ACC112 (cell line): ENCODE measurements around the gene FRMD4A.

Experiments used
- H2AFZ ChIP-seq: fragments of 200-600 bp; sonication (generic); one replicate; pipeline ENCODE4 v1.6.0; 2017; ENCODE audit warnings: antibody characterized with exemption, low read length; ENCODE audit not compliant: unreplicated experiment
- H3K27ac ChIP-seq: fragments of 200-600 bp; sonication (generic); 2 replicates; pipeline ENCODE4 v1.5.1; 2014; ENCODE audit warnings: low read depth, mild to moderate bottlenecking, antibody characterized with exemption, low read length, moderate library complexity
- H3K27me3 ChIP-seq: fragments of 200-600 bp; sonication (generic); 2 replicates; pipeline ENCODE4 v1.6.1; 2014; ENCODE audit warnings: mild to moderate bottlenecking, antibody characterized with exemption, low read length, moderate library complexity, mixed read lengths; ENCODE audit not compliant: insufficient read depth
- H3K36me3 ChIP-seq: fragments of 200-600 bp; sonication (generic); 2 replicates; pipeline ENCODE4 v1.6.1; 2016; ENCODE audit warnings: mild to moderate bottlenecking, antibody characterized with exemption, low read length, moderate library complexity, mixed read lengths; ENCODE audit not compliant: insufficient read depth
- H3K4me1 ChIP-seq: fragments of 200-600 bp; sonication (generic); one replicate; pipeline ENCODE4 v1.6.1; 2016; ENCODE audit warnings: low read length, mixed read lengths; ENCODE audit not compliant: insufficient read depth, unreplicated experiment, control insufficient read depth
- H3K4me3 ChIP-seq: fragments of 200-600 bp; sonication (generic); 2 replicates; pipeline ENCODE4 v1.5.1; 2014; ENCODE audit warnings: mild to moderate bottlenecking, low read depth, low read length
- H3K79me2 ChIP-seq: fragments of 200-600 bp; sonication (generic); one replicate; pipeline ENCODE4 v1.6.0; 2016; ENCODE audit warnings: low read length; ENCODE audit not compliant: control insufficient read depth, unreplicated experiment, insufficient read depth

FRMD4A gene

GRCh38 chr10:13715100-13715499 lies 615.6 kb downstream of the FRMD4A start:
- no peaks in the 10 kb centered on the region for H3K79me2 ChIP-seq
- peak overlapping the region; percentile 88 for H3K27ac ChIP-seq
- H3K36me3 ChIP-seq, result no peaks in the 10 kb centered on the region
- H3K27me3 ChIP-seq, result no peaks in the 10 kb centered on the region
- no peak overlapping the region for H2AFZ ChIP-seq
- H3K4me1 ChIP-seq, result peaks cover 63% of the 10 kb centered on the region
- no peak overlapping the region for H3K4me3 ChIP-seq

DNA sequence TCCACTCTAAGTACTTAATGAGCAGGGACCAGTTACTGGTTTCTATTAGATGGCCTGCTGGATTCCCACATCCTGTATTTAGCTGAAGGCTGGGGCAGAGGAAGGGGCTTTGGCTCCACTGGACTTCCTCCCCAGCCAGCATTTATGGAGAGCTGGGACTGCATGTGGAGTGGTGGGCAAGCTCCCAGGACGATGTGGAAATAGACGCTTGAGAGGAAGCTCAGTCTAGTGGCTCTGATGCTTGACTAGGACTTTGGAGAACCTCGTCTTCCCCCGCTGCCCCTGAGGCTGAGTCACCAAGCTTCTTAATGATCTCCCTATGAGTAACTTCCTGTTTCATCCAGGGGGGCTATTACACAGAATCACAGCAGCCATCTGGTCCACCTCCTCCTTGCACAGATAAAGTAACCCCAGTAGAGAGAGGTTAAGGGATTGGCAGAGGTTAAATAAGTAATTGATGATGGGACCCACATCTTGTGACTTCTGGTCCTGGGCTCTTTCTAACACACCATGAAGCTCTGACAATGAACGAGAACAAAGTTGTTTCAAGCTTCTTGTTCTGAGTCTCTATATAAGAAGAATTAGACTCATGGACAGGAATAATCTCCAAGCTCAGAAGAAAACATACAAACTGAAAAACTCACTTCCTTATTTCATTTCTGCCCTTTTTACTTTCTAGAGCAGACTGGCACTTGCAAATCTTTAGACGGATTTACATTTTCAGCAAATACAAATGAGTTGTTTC lies 617.7 kb downstream of the FRMD4A start:
- no peaks in the 10 kb centered on the region for H3K79me2 ChIP-seq
- H3K4me3 ChIP-seq, result peak overlapping the region; percentile 6; the same call in 1 of the 2 replicates
- peaks cover 57% of the 10 kb centered on the region for H3K4me1 ChIP-seq
- H3K27ac ChIP-seq, result peak overlapping the region; percentile 87
- H2AFZ ChIP-seq, result peak overlapping the region; percentile 17
- no peaks in the 10 kb centered on the region for H3K27me3 ChIP-seq
- no peaks in the 10 kb centered on the region for H3K36me3 ChIP-seq

GRCh38 chr10:13712476-13712836 lies 618.3 kb downstream of the FRMD4A start:
- Histone ChIP-seq H3K4me3 (no peak overlapping the region), H3K4me1 (peaks cover 55% of the 10 kb centered on the region), H3K27ac (peak overlapping the region; percentile 87), H2AFZ (no peak overlapping the region), H3K36me3 (no peaks in the 10 kb centered on the region), H3K79me2 (no peaks in the 10 kb centered on the region), H3K27me3 (no peaks in the 10 kb centered on the region)

GRCh38 chr10:13711291-13711690 lies 619.4 kb downstream of the FRMD4A start:
- no peak overlapping the region for H3K4me3 ChIP-seq
- no peaks in the 10 kb centered on the region for H3K27me3 ChIP-seq
- H3K36me3 ChIP-seq, result no peaks in the 10 kb centered on the region
- peaks cover 47% of the 10 kb centered on the region for H3K4me1 ChIP-seq
- no peak overlapping the region for H2AFZ ChIP-seq
- no peak overlapping the region for H3K27ac ChIP-seq
- peaks cover 10% of the 10 kb centered on the region for H3K79me2 ChIP-seq

- Histone ChIP-seq H3K4me3 (no peak overlapping the region), H2AFZ (no peak overlapping the region), H3K4me1 (peaks cover 45% of the 10 kb centered on the region)
Measured at GRCh38 chr10:13709931-13710650, 620.6 kb downstream of the FRMD4A start.

GRCh38 chr10:13708256-13708990 lies 622.3 kb downstream of the FRMD4A start:
- no peaks in the 10 kb centered on the region for H3K36me3 ChIP-seq
- H3K4me1 ChIP-seq, result peaks cover 51% of the 10 kb centered on the region
- H2AFZ ChIP-seq, result no peak overlapping the region
- H3K27ac ChIP-seq, result peak overlapping the region; percentile 4
- H3K79me2 ChIP-seq, result peaks cover 21% of the 10 kb centered on the region
- H3K4me3 ChIP-seq, result peak overlapping the region; percentile 83
- H3K27me3 ChIP-seq, result no peaks in the 10 kb centered on the region

More at GRCh38 chr10:13709931-13710650, 620.6 kb downstream of the FRMD4A start:
- no peaks in the 10 kb centered on the region for H3K36me3 ChIP-seq
- no peak overlapping the region for H3K27ac ChIP-seq
- no peaks in the 10 kb centered on the region for H3K27me3 ChIP-seq
- peaks cover 18% of the 10 kb centered on the region for H3K79me2 ChIP-seq

DNA sequence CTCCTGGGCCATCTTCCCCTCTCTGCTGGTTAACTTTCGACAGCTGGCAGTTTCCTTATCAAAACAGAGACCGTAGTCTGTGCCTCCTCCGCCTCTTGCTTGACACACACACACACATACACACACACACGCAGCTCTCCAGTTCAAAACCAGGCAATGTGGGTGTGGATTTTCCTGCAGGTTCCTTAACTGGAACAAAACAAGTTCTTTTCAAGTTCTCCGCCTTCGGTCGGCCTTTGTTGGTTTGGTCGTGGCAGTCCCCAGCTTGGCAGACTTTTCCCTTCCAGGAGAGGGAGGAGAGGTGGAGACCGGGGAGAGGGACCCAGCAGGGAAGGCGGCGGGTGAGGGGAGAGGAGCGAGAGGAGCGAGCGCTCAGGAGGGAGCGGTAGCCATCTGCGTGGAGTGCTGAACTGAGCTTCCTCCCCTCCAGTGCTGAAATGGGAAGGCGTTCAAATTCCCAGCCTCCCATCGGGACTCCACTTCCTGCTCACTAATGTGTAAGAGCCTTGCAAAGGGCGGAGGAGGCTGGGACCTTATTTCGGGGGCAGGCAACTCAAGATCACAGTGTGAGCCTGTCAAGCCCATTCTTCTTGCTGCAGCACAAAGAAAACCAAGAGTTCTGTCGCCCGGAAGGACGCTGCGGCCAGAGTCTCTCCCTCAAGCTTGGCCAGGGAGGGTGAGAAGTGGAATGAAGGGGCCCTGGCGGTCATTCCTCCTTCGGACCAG lies 623.4 kb downstream of the FRMD4A start:
- no peaks in the 10 kb centered on the region for H3K36me3 ChIP-seq
- H3K4me1 ChIP-seq, result peaks cover 44% of the 10 kb centered on the region
- H3K4me3 ChIP-seq, result peak overlapping the region; percentile 83
- H2AFZ ChIP-seq, result peak overlapping the region; percentile 43
- peak overlapping the region; percentile 4 for H3K27ac ChIP-seq
- no peaks in the 10 kb centered on the region for H3K27me3 ChIP-seq
- H3K79me2 ChIP-seq, result peaks cover 21% of the 10 kb centered on the region

DNA sequence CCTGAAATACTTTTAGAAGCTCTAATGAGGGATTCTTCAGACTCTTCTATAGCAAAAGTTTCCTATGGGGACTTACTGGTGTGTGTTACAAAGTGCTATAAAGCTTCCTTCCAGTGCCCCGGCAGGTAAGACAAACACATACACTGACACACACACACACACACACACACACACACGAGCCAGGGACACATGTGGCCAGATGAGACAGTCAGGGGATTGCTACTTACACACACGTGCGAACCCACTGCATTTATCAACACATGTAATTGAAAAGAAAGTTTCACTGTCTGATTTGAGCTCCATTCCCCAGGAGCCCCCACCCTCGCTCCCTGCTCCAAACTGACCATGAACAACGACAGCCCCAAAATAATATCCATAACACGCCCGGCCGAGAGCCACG lies 624.1 kb downstream of the FRMD4A start:
- H3K4me3 ChIP-seq, result peak overlapping the region; percentile 83
- H3K4me1 ChIP-seq, result peaks cover 44% of the 10 kb centered on the region
- peaks cover 21% of the 10 kb centered on the region for H3K79me2 ChIP-seq
- H2AFZ ChIP-seq, result no peak overlapping the region
- H3K36me3 ChIP-seq, result no peaks in the 10 kb centered on the region
- H3K27me3 ChIP-seq, result no peaks in the 10 kb centered on the region
- no peak overlapping the region for H3K27ac ChIP-seq

DNA sequence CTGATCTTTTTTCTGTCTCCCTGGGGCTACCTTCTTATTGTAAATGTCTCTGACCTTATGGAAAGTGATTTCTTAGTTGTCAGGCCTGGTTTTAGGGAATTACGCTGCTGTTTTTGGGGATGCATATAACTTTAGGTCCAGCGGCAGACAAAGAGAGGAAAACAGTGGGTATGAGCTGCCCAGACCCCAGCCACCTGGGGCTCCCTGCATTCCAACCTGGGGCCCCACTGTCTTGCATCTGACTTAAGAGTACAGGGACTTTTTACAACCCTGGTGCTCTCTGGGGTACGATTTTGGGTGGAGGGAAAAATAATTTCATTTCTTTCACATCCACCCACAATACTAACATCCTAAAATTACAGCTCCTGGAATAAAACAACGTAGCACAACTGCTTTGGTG lies 624.5 kb downstream of the FRMD4A start:
- peaks cover 21% of the 10 kb centered on the region for H3K79me2 ChIP-seq
- peak overlapping the region; percentile 83 for H3K4me3 ChIP-seq
- H3K27ac ChIP-seq, result no peak overlapping the region
- H2AFZ ChIP-seq, result no peak overlapping the region
- peaks cover 46% of the 10 kb centered on the region for H3K4me1 ChIP-seq
- H3K27me3 ChIP-seq, result no peaks in the 10 kb centered on the region
- 0 out of 2 replicates have a peak, but pooled peaks cover under 1% of the 10 kb centered on the region for H3K36me3 ChIP-seq

DNA sequence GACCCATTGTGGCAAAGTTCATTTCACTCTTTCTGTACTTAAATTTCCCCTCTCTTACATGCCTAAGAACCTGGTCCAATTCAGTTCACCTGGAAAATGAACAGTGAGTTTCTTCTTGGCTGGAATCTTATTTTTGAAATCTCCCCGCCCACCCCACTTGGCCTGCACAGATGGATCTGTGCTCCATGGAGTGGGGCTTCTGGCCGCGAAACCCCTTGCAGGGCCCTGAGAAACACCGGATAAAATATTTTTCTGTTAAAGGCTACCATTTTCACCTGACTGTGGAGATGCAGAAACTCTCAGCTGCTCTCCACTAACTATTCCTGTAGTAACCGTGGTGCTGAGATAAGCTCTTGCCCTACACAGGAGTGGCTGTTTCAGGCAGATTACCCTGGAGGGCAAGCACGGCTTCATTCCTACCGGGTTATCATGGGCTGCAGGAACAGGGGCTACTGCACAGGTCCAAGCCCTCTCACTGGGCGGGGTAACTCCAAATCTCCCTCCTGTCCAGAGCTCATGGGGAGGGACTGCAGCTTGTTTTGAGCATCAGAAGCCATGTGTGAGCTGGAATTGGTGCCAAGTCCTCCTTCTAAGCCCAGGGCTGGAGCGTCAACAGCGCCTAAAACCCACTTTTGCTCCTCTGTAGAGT lies 625.1 kb downstream of the FRMD4A start:
- H3K27me3 ChIP-seq, result no peaks in the 10 kb centered on the region
- H3K27ac ChIP-seq, result no peak overlapping the region
- H2AFZ ChIP-seq, result no peak overlapping the region
- peak overlapping the region; percentile 83 for H3K4me3 ChIP-seq
- H3K4me1 ChIP-seq, result peaks cover 46% of the 10 kb centered on the region
- H3K79me2 ChIP-seq, result peaks cover 21% of the 10 kb centered on the region
- H3K36me3 ChIP-seq, result 0 out of 2 replicates have a peak, but pooled peaks cover 3% of the 10 kb centered on the region
